GM23248 (cell line): Measurements from ENCODE around the gene SIRT6. TPM values are rescaled to one million over a fixed set of nuclear protein-coding genes. Genes with fewer than 3 reads are reported as not detected.
"Not testable (repeated sequence)": the region's sequence is repeated elsewhere in the genome, so short reads cannot be mapped to it uniquely, and the experiment has no call there.

Experiments
- DNase-seq: peaks from one replicate; pipeline ENCODE4 v3.0.0-alpha.2; 2015
- H2AFZ ChIP-seq: fragments of 200-600 bp; sonication (generic); 2 replicates; pipeline ENCODE4 v1.6.1; 2016; ENCODE audit warnings: antibody characterized with exemption
- H3F3A ChIP-seq: fragments of 200-600 bp; sonication (generic); 2 replicates; pipeline ENCODE4 v1.6.1; 2016; ENCODE audit warnings: mild to moderate bottlenecking, antibody characterized with exemption, mixed run types; ENCODE audit not compliant: insufficient read depth
- H3K27ac ChIP-seq: fragments of 200-600 bp; sonication (generic); 2 replicates; pipeline ENCODE4 v1.5.1; 2016; ENCODE audit warnings: mild to moderate bottlenecking
- H3K27me3 ChIP-seq: fragments of 200-600 bp; sonication (generic); replicated peaks from 2 replicates; pipeline ENCODE4 v1.6.1; 2016; ENCODE audit warnings: mild to moderate bottlenecking; ENCODE audit not compliant: insufficient read depth
- H3K36me3 ChIP-seq: fragments of 200-600 bp; sonication (generic); 2 replicates; pipeline ENCODE4 v1.6.1; 2016; ENCODE audit warnings: low read depth, mild to moderate bottlenecking
- H3K4me1 ChIP-seq: fragments of 200-600 bp; sonication (generic); 2 replicates; pipeline ENCODE4 v1.6.1; 2016; ENCODE audit warnings: mild to moderate bottlenecking; ENCODE audit not compliant: insufficient read depth
- H3K4me2 ChIP-seq: fragments of 200-600 bp; sonication (generic); one replicate; pipeline ENCODE4 v1.6.1; 2016; ENCODE audit warnings: mild to moderate bottlenecking; ENCODE audit not compliant: unreplicated experiment
- H3K4me3 ChIP-seq: fragments of 200-600 bp; sonication (generic); 2 replicates; pipeline ENCODE4 v1.5.1; 2016; ENCODE audit warnings: mild to moderate bottlenecking
- H3K79me2 ChIP-seq: fragments of 200-600 bp; sonication (generic); 2 replicates; pipeline ENCODE4 v1.6.1; 2016; ENCODE audit warnings: mild to moderate bottlenecking; ENCODE audit not compliant: insufficient read depth
- H3K9ac ChIP-seq: fragments of 200-600 bp; sonication (generic); 2 replicates; pipeline ENCODE4 v1.6.1; 2016; ENCODE audit warnings: mild to moderate bottlenecking
- H3K9me2 ChIP-seq: fragments of 200-600 bp; sonication (generic); 2 replicates; pipeline ENCODE4 v1.6.1; 2016; ENCODE audit warnings: mixed run types, mild to moderate bottlenecking, moderate library complexity; ENCODE audit not compliant: insufficient read depth
- H3K9me3 ChIP-seq: fragments of 200-600 bp; sonication (generic); one replicate; pipeline ENCODE4 v1.6.1; 2017; ENCODE audit warnings: low read depth
- H4K20me1 ChIP-seq: fragments of 200-600 bp; sonication (generic); 2 replicates; pipeline ENCODE4 v1.6.0; 2016; ENCODE audit not compliant: insufficient read depth
- EZH2 ChIP-seq: fragments of 200-600 bp; sonication (generic); IDR thresholded peaks from 2 replicates; pipeline ENCODE4 v1.6.1; 2018; ENCODE audit warnings: antibody characterized with exemption, mild to moderate bottlenecking; ENCODE audit not compliant: insufficient read depth, poor library complexity, severe bottlenecking
- EZH2phosphoT487 ChIP-seq: fragments of 200-600 bp; sonication (generic); IDR thresholded peaks from 2 replicates; pipeline ENCODE4 v1.6.1; 2018; ENCODE audit warnings: antibody characterized with exemption, moderate library complexity, mild to moderate bottlenecking, low read depth; ENCODE audit not compliant: insufficient read depth
- WGBS, 2 experiments: methylation state at CpG; one replicate each; pipeline ENCODE4 v1.1.6; 2015 to 2017; ENCODE audit warnings: low lambda C conversion rate in 2 of 2, low coverage in 1 of 2; ENCODE audit errors: missing lambda C conversion rate in 2 of 2; 5-methylcytosine and 5-hydroxymethylcytosine counted together
- in situ Hi-C: fragments of 300-500 bp; cut with MboI; formaldehyde crosslinking; loops from 2 replicates; pipeline ENCODE4 v1.15.0; 2020
- polyA plus RNA-seq: library from polyadenylated mRNA; unstranded; fragments of >200 nt; fragmentation: Nextera tagmentation; extraction: Ambion mirVana; gene quantifications from 2 replicates; pipeline ENCODE4 v1.2.1, GENCODE V29; 2016
- total RNA-seq: library from RNA; depleted of rRNA; stranded (reverse); fragments of >200 nt; shearing (Covaris generic); gene quantifications from 2 replicates; pipeline ENCODE4 v1.2.3, GENCODE V29; 2014

Gene SIRT6
- total and polyA plus RNA-seq, 2 experiments from 2014 or later, result 14.4 to 19.6 TPM

- no peaks in the 10 kb centered on the region for H3K79me2 ChIP-seq
- H3K4me1 ChIP-seq, result peaks cover 7% of the 10 kb centered on the region; the same call in 1 of the 2 replicates
- H3K4me3 ChIP-seq, result no peak overlapping the region
- peaks cover 20% of the 10 kb centered on the region for H3K27me3 ChIP-seq
- H3F3A ChIP-seq, result no peaks in the 10 kb centered on the region
- no peak overlapping the region for H3K4me2 ChIP-seq
- no peaks in the 10 kb centered on the region for H4K20me1 ChIP-seq
- TF ChIP-seq EZH2phosphoT487, result no peak
- no peak for TF ChIP-seq EZH2
- no peaks in the 10 kb centered on the region for H3K9me3 ChIP-seq
- H3K36me3 ChIP-seq, result no peaks in the 10 kb centered on the region
- no peak for DNase-seq
- WGBS, 2 experiments, result 57 to 63% methylated on average over 15 of the region's 15 CpGs
- in situ Hi-C loops, result no loop called here
- H3K9me2 ChIP-seq, result no peaks in the 10 kb centered on the region
- H3K27ac ChIP-seq, result no peak overlapping the region
- H3K9ac ChIP-seq, result no peak overlapping the region
- no peak overlapping the region for H2AFZ ChIP-seq
These were observed 42.1 kb upstream of the SIRT6 start for GRCh38 chr19:4224470-4224869.

DNA sequence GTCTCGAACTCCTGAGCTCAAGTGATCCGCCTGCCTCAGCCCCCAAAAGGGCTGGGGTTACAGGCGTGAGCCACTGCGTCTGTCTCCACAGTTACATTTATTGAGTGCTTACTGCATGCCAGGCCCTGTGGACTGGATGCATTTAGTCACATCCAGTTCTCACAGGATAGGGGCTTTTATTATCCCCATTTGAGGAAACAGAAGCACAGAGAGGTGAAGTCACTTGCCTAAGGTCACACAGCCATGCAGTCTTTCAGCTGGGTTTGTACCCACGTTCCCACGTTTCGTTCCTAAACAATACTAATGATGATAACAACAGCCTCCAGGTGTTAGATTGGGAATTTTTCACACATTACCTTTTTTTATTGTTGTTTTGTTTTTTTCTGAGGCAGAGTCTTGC is 37.8 kb upstream of the SIRT6 start:
- Histone ChIP-seq H3K79me2 (no peaks in the 10 kb centered on the region), H3K4me3 (no peak overlapping the region), H2AFZ (no peak overlapping the region), H3K4me1 (no peaks in the 10 kb centered on the region), H3F3A (no peaks in the 10 kb centered on the region), H3K9me3 (no peaks in the 10 kb centered on the region), H3K9me2 (no peaks in the 10 kb centered on the region), H3K36me3 (no peaks in the 10 kb centered on the region), H3K4me2 (no peak overlapping the region), H3K27ac (no peak overlapping the region), H3K9ac (no peak overlapping the region), H4K20me1 (no peaks in the 10 kb centered on the region), H3K27me3 (no peaks in the 10 kb centered on the region)
- no peak for TF ChIP-seq EZH2
- no peak for TF ChIP-seq EZH2phosphoT487
- in situ Hi-C loops, result no loop called here
- 80 to 92% methylated on average over 7 of the region's 7 CpGs for WGBS, 2 experiments
- no peak for DNase-seq

DNA sequence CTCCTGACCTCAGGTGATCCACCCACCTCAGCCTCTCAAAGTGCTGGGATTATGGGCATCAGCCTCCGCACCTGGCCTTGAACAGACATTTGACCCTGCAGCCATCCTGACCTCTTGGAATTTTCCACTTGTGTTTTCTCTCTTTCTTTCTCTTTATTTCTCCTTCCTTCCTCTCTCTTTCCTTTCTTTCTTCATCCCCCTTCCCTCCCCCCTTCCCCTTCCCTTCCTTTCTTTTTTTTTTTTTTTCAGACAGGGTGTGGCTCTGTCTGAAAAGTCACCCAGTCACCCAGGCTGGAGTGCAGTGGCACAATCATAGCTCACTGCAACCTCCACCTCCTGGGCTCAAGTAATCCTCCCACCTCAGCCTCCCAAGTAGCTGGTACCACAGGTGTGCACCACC is 36.2 kb upstream of the SIRT6 start:
- in situ Hi-C loops, H3K9me2 ChIP-seq: not testable (repeated sequence)
- 91 to 93% methylated on average over 1 of the region's 1 CpG for WGBS, 2 experiments

DNA sequence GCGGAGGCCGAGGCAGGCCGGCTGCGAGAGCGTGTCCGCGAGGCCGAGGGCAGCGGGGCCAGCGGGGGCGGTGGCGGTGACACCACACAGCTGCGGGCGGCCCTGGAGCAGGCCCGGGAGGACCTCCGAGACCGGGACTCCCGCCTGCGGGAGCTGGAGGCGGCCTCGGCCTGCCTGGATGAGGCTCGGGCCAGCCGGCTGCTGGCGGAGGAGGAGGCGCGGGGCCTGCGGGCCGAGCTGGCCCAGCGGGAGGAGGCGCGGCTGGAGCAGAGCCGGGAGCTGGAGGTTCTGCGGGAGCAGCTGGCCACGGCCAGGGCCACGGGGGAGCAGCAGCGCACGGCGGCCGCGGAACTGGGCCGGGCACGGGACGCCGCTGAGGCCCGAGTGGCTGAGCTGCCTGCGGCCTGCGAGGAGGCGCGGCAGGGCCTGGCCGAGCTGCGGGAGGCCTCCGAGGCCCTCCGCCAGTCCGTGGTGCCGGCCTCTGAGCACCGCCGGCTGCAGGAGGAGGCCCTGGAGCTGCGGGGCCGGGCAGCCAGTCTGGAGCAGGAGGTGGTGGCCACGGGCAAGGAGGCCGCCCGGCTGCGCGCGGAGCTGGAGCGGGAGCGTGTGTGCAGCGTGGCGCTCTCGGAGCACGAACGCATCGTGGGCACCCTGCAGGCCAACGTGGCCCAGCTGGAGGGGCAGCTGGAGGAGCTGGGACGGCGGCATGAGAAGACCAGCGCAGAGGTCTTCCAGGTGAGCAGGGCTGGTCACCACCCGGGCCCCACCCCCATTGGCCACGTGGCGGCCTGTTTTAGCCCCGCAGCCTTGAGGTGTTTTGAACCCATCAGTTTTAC is 35.3 kb upstream of the SIRT6 start:
- in situ Hi-C loops, result no loop called here
- H3K27ac ChIP-seq, result no peak overlapping the region
- 92 to 93% methylated on average over 61 to 81 of the region's 81 CpGs for WGBS, 2 experiments

More for the DNA sequence above, 36.2 kb upstream of the SIRT6 start:
- not testable (repeated sequence) for H4K20me1 ChIP-seq, H3K27ac ChIP-seq, H3K36me3 ChIP-seq, H3K4me3 ChIP-seq, H3F3A ChIP-seq, H3K9ac ChIP-seq, H3K4me2 ChIP-seq, H3K4me1 ChIP-seq, H3K9me3 ChIP-seq, H3K27me3 ChIP-seq, H2AFZ ChIP-seq, DNase-seq, H3K79me2 ChIP-seq

GRCh38 chr19:4216846-4217245 is 34.5 kb upstream of the SIRT6 start:
- in situ Hi-C loops, result no loop called here
- Histone ChIP-seq H3K9ac (no peak overlapping the region), H3K9me3 (no peaks in the 10 kb centered on the region), H3K36me3 (no peaks in the 10 kb centered on the region), H3K4me2 (no peak overlapping the region), H4K20me1 (no peaks in the 10 kb centered on the region), H3K9me2 (no peaks in the 10 kb centered on the region), H3K79me2 (no peaks in the 10 kb centered on the region), H3K4me3 (no peak overlapping the region), H3K27me3 (no peaks in the 10 kb centered on the region), H3K27ac (no peak overlapping the region), H2AFZ (no peak overlapping the region), H3K4me1 (no peaks in the 10 kb centered on the region), H3F3A (no peaks in the 10 kb centered on the region)
- 73 to 79% methylated on average over 6 of the region's 6 CpGs for WGBS, 2 experiments
- no peak for DNase-seq
- no peak for TF ChIP-seq EZH2
- no peak for TF ChIP-seq EZH2phosphoT487

More for the DNA sequence above, 35.3 kb upstream of the SIRT6 start:
- no peak overlapping the region for H2AFZ ChIP-seq
- H3K4me1 ChIP-seq, result no peaks in the 10 kb centered on the region
- H3K9me3 ChIP-seq, result no peaks in the 10 kb centered on the region
- no peak for DNase-seq
- no peak overlapping the region for H3K9ac ChIP-seq
- no peaks in the 10 kb centered on the region for H3K79me2 ChIP-seq
- no peaks in the 10 kb centered on the region for H3K9me2 ChIP-seq
- no peaks in the 10 kb centered on the region for H3K27me3 ChIP-seq
- H3K36me3 ChIP-seq, result no peaks in the 10 kb centered on the region
- TF ChIP-seq EZH2 (no peak), EZH2phosphoT487 (no peak)
- H3F3A ChIP-seq, result no peaks in the 10 kb centered on the region
- no peaks in the 10 kb centered on the region for H4K20me1 ChIP-seq
- no peak overlapping the region for H3K4me3 ChIP-seq
- no peak overlapping the region for H3K4me2 ChIP-seq
